ENCODE data around the gene VEPH1. TPM values are rescaled to one million over a fixed set of nuclear protein-coding genes. Genes with fewer than 3 reads are reported as not detected.

The VEPH1 gene
- total and polyA plus RNA-seq, 9 of the 15 experiments (the other 6 are each of a cell fraction or from before 2014, with no cell fraction given), result 4.5 to 15.6 (median 5.8) TPM

DNA sequence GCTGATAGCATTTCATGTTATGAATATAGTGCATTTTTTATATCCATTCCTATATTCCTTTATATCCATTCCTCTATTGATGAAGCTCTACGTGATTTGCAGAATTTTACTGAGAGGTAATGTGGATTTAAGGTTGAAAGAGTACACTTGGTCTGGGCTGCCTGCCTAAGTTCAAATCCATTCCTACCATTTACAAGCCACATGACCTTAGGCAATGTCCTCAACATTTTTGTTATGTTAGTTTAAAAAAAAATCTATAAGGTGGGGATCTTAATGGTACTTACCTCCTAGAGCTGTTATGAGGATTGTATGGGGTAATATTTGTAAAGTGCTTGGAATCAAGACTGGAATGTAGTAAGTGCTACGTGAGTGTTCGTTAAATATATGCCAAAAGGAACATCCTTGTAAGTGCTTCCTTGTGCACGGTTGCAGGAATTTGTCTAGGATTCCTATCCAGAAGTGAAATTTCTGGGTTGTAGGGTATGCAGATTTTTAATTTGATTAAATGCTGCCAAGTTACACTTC, 11.2 kb upstream of the VEPH1 start:
- Histone ChIP-seq H3K4me3 (no peak overlapping the region), H3K79me2 (ENCODE audit: control insufficient read depth, insufficient read depth, low read length) (no peaks in the 10 kb centered on the region), H3K27ac (ENCODE audit: extremely low read depth, low read depth, low read length) (no peak overlapping the region), H3K36me3 (ENCODE audit: control insufficient read depth, insufficient read depth, low read length) (no peaks in the 10 kb centered on the region), H3K9me3 (replicated peaks; ENCODE audit: control insufficient read depth, insufficient read depth, low read depth, low read length) (no peaks in the 10 kb centered on the region), H3K9me1 (ENCODE audit: control insufficient read depth, insufficient read depth, low read length) (no peaks in the 10 kb centered on the region), H3K27me3 (ENCODE audit: control insufficient read depth in 2 of 2, insufficient read depth in 2 of 2, low read length in 2 of 2) (no peaks in the 10 kb centered on the region), H3K9ac (ENCODE audit: insufficient read depth in 1 of 2, low read depth in 2 of 2, low read length in 2 of 2) (no peak overlapping the region), H3K4me1 (replicated peaks in 1 of 2; ENCODE audit: control insufficient read depth in 2 of 2, insufficient read depth in 2 of 2, low read length in 2 of 2) (peaks cover 0 to 3% of the 10 kb centered on the region in 2 experiments; a peak in 4 of 5 replicates), H4K20me1 (replicated peaks; ENCODE audit: control insufficient read depth, insufficient read depth, low read length) (no peaks in the 10 kb centered on the region), H2AFZ (ENCODE audit: low read depth, low read length) (no peak overlapping the region), H3K4me2 (ENCODE audit: insufficient read depth, low read length) (no peak overlapping the region)
- DNase-seq (ENCODE audit: extremely low read depth in 1 of 4, low spot score in 3 of 4), result no peak
- FAIRE-seq, result no peak
- CTCF ChIA-PET (ENCODE audit: low intra/inter-chr PET ratio), result no interaction called here
- ATAC-seq, result no peak
- no TSS peak for BruUV-seq (replicated peaks)
- in situ Hi-C loops (cut with MboI), result no loop called here
- POLR2A ChIA-PET, result interaction anchor here (1.2 kb wide), 1 partner anchor 8 kb away, joined by 3 read pairs; no protein-coding TSS in a partner anchor
- intact Hi-C loops (cut with micrococcal nuclease), result no loop called here
- WGBS (ENCODE audit: insufficient coverage, low coverage, missing lambda C conversion rate), result 52% methylated on average over 4 of the region's 4 CpGs
- TF ChIP-seq ZC3H8 (IDR thresholded peaks at IDR 0.05) (no peak), ZNF384 (IDR thresholded peaks at IDR 0.05; ENCODE audit: low read depth, low read length) (no peak), TAL1 (IDR thresholded peaks at IDR 0.05) (no peak), TCF3 (CRISPR knock-in tag; IDR thresholded peaks at IDR 0.05) (no peak), TEAD2 (tag; IDR thresholded peaks at IDR 0.05) (no peak), L3MBTL2 (IDR thresholded peaks at IDR 0.05) (no peak), PHF20 (IDR thresholded peaks at IDR 0.05; ENCODE audit: partially characterized antibody) (no peak), CC2D1A (IDR thresholded peaks at IDR 0.05) (no peak), SPI1 (IDR thresholded peaks at IDR 0.05; ENCODE audit: borderline replicate concordance, low read depth, low read length) (no peak), HMGN3 (IDR thresholded peaks at IDR 0.05; ENCODE audit: borderline replicate concordance, extremely low read depth, insufficient read length, low read depth, low read length) (no peak), ZNF561 (CRISPR knock-in tag; conservative IDR thresholded peaks at IDR 0.05) (no peak), ZNF3 (CRISPR knock-in tag; IDR thresholded peaks at IDR 0.05) (no peak), MAFK (IDR thresholded peaks at IDR 0.05; ENCODE audit: low read length) (no peak)
- TF ChIP-seq, protein P1, sequence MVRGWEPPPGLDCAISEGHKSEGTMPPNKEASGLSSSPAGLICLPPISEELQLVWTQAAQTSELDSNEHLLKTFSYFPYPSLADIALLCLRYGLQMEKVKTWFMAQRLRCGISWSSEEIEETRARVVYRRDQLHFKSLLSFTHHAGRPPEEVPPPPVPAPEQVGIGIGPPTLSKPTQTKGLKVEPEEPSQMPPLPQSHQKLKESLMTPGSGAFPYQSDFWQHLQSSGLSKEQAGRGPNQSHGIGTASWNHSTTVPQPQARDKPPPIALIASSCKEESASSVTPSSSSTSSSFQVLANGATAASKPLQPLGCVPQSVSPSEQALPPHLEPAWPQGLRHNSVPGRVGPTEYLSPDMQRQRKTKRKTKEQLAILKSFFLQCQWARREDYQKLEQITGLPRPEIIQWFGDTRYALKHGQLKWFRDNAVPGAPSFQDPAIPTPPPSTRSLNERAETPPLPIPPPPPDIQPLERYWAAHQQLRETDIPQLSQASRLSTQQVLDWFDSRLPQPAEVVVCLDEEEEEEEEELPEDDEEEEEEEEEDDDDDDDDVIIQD (CRISPR knock-in tag; IDR thresholded peaks at IDR 0.05), result no peak
- TF ChIP-seq, protein P2, sequence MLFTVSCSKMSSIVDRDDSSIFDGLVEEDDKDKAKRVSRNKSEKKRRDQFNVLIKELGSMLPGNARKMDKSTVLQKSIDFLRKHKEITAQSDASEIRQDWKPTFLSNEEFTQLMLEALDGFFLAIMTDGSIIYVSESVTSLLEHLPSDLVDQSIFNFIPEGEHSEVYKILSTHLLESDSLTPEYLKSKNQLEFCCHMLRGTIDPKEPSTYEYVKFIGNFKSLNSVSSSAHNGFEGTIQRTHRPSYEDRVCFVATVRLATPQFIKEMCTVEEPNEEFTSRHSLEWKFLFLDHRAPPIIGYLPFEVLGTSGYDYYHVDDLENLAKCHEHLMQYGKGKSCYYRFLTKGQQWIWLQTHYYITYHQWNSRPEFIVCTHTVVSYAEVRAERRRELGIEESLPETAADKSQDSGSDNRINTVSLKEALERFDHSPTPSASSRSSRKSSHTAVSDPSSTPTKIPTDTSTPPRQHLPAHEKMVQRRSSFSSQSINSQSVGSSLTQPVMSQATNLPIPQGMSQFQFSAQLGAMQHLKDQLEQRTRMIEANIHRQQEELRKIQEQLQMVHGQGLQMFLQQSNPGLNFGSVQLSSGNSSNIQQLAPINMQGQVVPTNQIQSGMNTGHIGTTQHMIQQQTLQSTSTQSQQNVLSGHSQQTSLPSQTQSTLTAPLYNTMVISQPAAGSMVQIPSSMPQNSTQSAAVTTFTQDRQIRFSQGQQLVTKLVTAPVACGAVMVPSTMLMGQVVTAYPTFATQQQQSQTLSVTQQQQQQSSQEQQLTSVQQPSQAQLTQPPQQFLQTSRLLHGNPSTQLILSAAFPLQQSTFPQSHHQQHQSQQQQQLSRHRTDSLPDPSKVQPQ (CRISPR knock-in tag; IDR thresholded peaks at IDR 0.05; ENCODE audit: borderline replicate concordance), result no peak
- TF ChIP-seq, protein P3, sequence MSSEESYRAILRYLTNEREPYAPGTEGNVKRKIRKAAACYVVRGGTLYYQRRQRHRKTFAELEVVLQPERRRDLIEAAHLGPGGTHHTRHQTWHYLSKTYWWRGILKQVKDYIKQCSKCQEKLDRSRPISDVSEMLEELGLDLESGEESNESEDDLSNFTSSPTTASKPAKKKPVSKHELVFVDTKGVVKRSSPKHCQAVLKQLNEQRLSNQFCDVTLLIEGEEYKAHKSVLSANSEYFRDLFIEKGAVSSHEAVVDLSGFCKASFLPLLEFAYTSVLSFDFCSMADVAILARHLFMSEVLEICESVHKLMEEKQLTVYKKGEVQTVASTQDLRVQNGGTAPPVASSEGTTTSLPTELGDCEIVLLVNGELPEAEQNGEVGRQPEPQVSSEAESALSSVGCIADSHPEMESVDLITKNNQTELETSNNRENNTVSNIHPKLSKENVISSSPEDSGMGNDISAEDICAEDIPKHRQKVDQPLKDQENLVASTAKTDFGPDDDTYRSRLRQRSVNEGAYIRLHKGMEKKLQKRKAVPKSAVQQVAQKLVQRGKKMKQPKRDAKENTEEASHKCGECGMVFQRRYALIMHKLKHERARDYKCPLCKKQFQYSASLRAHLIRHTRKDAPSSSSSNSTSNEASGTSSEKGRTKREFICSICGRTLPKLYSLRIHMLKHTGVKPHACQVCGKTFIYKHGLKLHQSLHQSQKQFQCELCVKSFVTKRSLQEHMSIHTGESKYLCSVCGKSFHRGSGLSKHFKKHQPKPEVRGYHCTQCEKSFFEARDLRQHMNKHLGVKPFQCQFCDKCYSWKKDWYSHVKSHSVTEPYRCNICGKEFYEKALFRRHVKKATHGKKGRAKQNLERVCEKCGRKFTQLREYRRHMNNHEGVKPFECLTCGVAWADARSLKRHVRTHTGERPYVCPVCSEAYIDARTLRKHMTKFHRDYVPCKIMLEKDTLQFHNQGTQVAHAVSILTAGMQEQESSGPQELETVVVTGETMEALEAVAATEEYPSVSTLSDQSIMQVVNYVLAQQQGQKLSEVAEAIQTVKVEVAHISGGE (CRISPR knock-in tag; IDR thresholded peaks at IDR 0.05), result no peak
